M059J (cell line): ENCODE data around the gene CACNA1C. TPM values are rescaled to one million over a fixed set of nuclear protein-coding genes. Genes with fewer than 3 reads are reported as not detected.

Experiments used
- DNase-seq: peaks from one replicate; pipeline ENCODE4 v3.0.0-alpha.2; 2012; ENCODE audit warnings: low read depth
- total RNA-seq: library from RNA; depleted of rRNA; stranded (reverse); fragments of >200 nt; shearing (Covaris generic); gene quantifications from 2 replicates; pipeline ENCODE4 v1.2.3, GENCODE V29; 2014; rRNA removed

Gene CACNA1C
- total RNA-seq = 1.1 and 3.6 TPM in 2 replicates

GRCh38 chr12:2052826-2053678, at the start of gene CACNA1C:
Gene CACNA1C (plus strand): TSS chr12:2052987. CDS start chr12:2053563, 576 bp downstream.
- peak; percentile 56 for DNase-seq

- DNase-seq = no peak
These were observed 49.1 kb upstream of the CACNA1C start for GRCh38 chr12:2003676-2004112.

DNA sequence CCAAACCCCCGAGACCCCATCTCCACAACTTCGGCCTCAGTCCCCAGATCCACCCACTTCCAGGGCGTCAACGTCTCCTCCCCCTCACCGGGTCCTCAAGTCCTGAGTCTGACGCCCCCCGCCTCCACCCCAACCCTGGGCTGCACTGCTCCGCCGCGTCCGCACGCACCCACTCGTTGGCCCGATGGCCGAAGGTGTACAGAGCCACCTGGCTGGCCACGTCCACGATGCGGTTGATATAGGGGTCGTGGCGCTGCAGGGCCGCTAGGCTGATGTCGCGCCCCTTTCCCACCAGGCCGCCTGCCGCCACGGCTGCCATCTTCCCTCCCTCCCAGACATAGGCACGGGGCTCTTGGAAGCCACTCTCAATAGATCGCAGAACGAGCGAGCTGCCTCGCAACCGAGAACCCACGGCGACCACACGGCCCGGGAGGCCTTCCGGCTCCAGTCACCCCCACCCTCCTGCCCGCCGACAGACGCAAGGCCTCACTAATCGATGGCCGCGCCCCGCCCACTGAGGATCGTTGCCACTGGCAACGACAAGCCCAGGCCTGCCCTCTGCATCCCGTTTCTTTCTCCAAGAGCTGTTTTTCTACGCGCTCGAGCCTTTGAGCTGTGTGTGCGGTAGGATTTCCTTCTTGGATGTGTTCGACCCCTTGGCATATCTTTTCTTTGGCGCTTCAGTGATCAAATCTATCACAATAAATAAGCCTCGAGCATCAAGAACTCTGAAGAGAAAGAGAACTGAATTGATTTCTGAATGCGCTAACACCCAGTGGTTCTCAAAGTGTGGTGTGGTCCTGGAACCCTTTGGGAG, 48.5 kb upstream of the CACNA1C start, which contains the start of gene DCP1B:
Gene DCP1B (minus strand): TSS at position 345 of the 817 bp plus-strand sequence. CDS start 26 bp downstream, at position 319.
- peak; percentile 93 for DNase-seq

- no peak for DNase-seq
These were observed 44.1 kb upstream of the CACNA1C start for GRCh38 chr12:2008677-2009076.

- no peak for DNase-seq
These were observed 43.2 kb upstream of the CACNA1C start for GRCh38 chr12:2009623-2010022.

- DNase-seq = no peak
These were observed 40.9 kb upstream of the CACNA1C start for GRCh38 chr12:2011643-2012607.

GRCh38 chr12:2013086-2013485, 39.7 kb upstream of the CACNA1C start:
- DNase-seq = no peak

- DNase-seq = peak; percentile 28
These were observed 39.1 kb upstream of the CACNA1C start for GRCh38 chr12:2013527-2014223.

GRCh38 chr12:2014231-2014630, 38.6 kb upstream of the CACNA1C start:
- DNase-seq = no peak

DNA sequence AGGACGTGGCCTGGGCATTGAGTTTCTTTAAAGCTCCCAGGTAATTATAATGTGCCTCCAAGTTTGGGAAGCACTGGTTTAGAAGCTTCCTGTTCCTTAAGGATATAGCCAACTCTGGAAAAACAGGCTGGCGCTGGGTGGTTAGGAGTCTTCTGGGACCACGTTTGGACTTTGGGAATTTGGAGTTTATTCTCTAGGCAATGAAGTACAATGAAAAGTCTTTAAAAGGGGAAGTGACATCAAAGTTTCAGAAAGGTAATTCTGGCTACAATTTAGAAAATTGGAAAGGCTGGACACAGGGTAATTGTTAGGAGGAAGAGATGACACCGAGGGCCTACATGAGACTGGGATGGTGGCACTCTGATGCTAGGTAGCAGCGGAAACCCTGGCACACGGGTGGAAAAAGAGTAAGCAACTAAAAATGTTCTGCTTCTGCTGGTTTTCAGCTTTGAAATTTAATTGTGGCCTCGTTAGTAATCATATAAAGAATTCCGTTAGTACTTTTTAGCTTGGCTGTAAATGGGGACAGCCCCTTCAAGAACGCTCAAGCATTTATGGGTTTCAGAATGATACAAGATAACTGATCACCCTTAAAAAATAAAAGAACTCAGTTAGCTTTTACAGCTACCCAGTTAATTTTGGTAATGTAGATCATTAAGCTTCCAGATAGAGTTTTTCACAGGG, 35.8 kb upstream of the CACNA1C start:
- no peak for DNase-seq

GRCh38 chr12:2017546-2018337, 35.0 kb upstream of the CACNA1C start:
- no peak for DNase-seq

GRCh38 chr12:2018391-2018790, 34.4 kb upstream of the CACNA1C start:
- DNase-seq = no peak

DNA sequence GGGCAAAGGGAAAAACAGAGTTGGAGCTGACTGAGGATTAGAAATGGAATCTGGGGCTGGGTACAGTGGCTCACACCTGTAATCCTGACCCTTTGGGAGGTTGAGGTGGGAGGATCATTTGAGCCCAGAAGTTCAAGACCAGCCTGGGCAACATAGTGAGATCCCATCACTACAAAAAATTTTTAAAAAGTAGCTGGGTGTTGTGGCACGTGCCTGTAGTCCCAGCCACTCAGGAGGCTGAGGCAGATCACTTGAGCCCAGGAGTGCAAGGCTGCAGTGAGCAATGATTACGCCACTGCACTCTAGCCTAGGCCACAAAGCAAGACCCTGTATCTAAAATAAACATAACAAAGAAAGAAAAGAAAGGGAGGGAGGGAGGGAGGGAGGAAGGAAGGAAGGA, 33.7 kb upstream of the CACNA1C start:
- DNase-seq = no peak

- DNase-seq = no peak
These were observed 32.3 kb upstream of the CACNA1C start for GRCh38 chr12:2020511-2020910.

GRCh38 chr12:2023365-2023764, 29.4 kb upstream of the CACNA1C start:
- DNase-seq = no peak

GRCh38 chr12:2027351-2027750, 25.4 kb upstream of the CACNA1C start:
- DNase-seq = no peak

DNA sequence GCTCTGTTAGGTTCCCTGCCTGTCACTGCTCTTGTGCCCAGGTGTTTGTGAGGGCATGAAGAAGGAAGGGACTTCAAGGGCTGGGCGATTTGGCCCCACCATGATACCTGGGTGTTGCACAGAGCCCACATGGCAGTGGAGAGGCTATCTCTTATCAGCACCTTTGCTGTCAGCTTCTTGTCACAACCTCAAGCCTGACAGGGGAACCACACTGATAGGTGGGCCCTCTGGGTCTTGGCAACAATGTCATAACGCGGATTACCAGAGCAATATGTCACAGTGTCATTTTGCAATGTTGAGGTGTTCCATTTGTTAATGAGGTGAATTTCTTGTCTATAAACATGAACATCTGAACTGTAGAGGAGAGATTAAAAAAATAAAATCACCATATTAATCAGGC, 22.9 kb upstream of the CACNA1C start:
- no peak for DNase-seq

DNA sequence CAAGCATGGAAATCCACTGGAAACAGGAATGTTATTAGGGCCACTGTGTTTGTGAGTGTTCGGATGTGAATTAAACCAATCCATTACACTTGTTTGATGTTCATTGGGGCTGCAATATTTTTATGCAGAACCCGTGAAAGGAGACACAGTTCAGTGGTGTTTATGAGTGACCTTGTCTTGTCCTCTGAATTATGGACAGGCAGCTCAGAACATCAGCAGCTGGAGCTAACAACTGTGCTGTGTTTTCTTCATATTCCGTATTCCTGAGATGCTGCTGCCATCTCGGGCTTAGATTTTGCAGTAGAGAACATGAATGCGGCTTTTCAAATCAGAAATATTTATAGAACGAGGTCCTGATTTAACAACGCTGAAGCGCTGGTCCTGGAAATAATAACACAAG, 20.3 kb upstream of the CACNA1C start:
- no peak for DNase-seq
